ENCODE measurements around the gene CLGN.

The CLGN gene

GRCh38 chr4:140388015-140388414, 39.4 kb downstream of the CLGN start:
- in situ Hi-C loops (cut with MboI; ENCODE audit: low sequenced_read_pairs) = no loop called here

DNA sequence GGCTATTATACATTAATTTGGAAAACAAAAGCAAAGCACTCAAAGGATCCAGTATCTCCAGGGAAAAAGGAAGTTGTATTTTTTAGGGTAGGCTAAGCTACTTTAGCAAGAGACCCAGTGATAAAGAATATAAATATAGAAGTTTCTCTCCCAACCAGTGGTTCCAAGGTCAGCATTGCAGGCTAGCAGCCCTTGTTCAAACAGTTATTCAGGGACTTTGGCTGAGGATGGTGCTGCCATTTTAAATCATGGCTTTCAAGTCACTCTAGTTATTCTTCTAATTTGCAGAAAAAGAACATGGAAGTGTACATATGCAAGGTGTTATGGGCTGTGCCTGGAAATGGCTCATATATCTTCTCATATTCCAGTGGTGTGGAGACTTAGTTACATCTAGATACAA, 44.7 kb downstream of the CLGN start:
- in situ Hi-C loops (cut with MboI; ENCODE audit: low sequenced_read_pairs) = no loop called here

- in situ Hi-C loops (cut with MboI; ENCODE audit: low sequenced_read_pairs) = loop anchor here (25.0 kb wide), 2 partner anchors 238 to 488 kb away; no protein-coding TSS in a partner anchor
Measured at GRCh38 chr4:140374130-140374477, 53.3 kb downstream of the CLGN start.

DNA sequence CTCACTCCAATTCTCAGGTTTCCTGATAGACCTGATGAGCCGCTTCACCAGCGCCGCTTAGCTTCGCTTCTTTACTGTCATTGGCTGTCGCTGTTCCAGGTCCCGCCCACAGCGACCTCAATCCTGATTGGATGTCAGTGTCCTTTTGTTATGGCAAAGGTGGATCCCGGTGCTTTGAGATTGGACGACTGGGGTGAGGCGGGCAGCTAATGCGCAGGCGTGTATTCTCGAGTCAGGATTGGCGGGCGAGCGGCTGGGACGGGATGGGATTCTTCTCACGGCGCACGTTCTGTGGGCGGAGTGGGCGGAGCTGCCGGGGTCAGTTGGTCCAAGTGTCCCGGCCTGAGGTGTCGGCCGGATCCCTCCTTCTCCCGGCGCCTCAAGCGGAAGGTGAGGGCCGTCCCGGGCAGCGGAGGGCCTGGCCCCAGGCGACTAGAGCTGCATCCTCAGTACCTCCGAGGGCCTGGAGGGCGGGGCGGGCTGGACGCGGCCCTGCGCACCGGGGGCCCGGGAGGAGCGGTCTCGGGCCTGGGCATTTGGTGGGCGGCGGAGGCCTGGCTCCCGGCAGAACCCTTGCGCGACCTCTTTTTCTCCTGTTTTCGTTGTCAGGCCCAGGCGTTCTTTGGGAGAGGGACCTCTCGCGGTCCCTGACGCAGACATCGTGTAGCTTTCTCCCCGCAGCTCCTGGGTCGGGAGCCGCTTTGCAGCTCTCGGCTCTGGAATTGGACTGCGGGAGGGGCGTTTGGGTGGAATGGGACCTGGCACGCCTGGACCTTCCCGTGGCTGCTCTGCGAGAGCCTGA, 53.9 kb downstream of the CLGN start, which contains the start of gene SCOC:
SCOC (plus strand) TSS at position 319 of the 802 bp plus-strand sequence. CDS start 5,525 bp downstream, outside the sequence.
- in situ Hi-C loops (cut with MboI; ENCODE audit: low sequenced_read_pairs) = loop anchor here (25.0 kb wide), 2 partner anchors 239 to 489 kb away; no protein-coding TSS in a partner anchor

- in situ Hi-C loops (cut with MboI; ENCODE audit: low sequenced_read_pairs) = loop anchor here (25.0 kb wide), 2 partner anchors 239 to 489 kb away; no protein-coding TSS in a partner anchor
Measured at GRCh38 chr4:140372751-140373327, 54.6 kb downstream of the CLGN start.

GRCh38 chr4:140368686-140369085, 58.8 kb downstream of the CLGN start:
- in situ Hi-C loops (cut with MboI; ENCODE audit: low sequenced_read_pairs) = loop anchor here (25.0 kb wide), 2 partner anchors 244 to 494 kb away; no protein-coding TSS in a partner anchor

DNA sequence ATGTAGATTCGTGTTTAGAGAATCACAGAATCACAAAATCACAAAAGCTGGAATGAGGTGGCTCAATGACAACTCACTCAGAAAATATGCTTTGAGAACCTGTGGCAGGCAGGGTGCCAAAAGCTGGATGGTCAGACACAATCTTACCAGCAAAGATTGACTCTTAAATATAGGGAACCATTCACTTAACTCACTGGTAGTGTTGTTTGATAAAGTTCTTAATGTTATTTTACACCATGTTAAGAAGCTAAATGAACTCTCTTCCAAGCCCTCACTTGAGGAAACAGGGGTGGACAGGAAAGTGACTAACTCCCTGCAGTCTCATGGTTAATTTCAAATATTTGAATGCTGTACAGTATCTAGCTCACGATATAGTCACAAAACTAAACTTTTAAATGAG, 59.7 kb downstream of the CLGN start:
- in situ Hi-C loops (cut with MboI; ENCODE audit: low sequenced_read_pairs) = loop anchor here (25.0 kb wide), 2 partner anchors 245 to 495 kb away; no protein-coding TSS in a partner anchor

GRCh38 chr4:140363558-140363957, 63.9 kb downstream of the CLGN start:
- in situ Hi-C loops (cut with MboI; ENCODE audit: low sequenced_read_pairs) = loop anchor here (25.0 kb wide), 2 partner anchors 249 to 499 kb away; no protein-coding TSS in a partner anchor

DNA sequence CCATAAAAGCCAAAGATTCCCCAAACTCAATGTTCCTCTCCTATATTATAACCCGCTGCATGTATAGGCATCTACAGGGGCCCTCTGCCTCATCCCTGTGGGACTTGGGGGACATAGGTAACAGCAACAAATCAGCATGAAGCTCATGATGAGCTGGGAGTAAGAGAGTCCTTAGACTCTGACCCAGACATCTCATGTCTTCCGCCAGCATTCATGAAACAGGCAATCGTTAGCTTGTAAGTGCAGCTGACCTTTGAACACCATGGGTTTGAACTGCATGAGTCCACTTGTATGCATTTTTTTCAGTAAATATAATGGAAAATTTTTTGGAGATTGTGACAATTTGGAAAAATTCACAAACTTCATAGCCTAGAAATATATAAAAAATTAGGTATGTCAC, 64.4 kb downstream of the CLGN start:
- in situ Hi-C loops (cut with MboI; ENCODE audit: low sequenced_read_pairs) = loop anchor here (25.0 kb wide), 2 partner anchors 249 to 499 kb away; no protein-coding TSS in a partner anchor

GRCh38 chr4:140361099-140361498, 66.3 kb downstream of the CLGN start:
- in situ Hi-C loops (cut with MboI; ENCODE audit: low sequenced_read_pairs) = loop anchor here (25.0 kb wide), 2 partner anchors 251 to 501 kb away; no protein-coding TSS in a partner anchor

DNA sequence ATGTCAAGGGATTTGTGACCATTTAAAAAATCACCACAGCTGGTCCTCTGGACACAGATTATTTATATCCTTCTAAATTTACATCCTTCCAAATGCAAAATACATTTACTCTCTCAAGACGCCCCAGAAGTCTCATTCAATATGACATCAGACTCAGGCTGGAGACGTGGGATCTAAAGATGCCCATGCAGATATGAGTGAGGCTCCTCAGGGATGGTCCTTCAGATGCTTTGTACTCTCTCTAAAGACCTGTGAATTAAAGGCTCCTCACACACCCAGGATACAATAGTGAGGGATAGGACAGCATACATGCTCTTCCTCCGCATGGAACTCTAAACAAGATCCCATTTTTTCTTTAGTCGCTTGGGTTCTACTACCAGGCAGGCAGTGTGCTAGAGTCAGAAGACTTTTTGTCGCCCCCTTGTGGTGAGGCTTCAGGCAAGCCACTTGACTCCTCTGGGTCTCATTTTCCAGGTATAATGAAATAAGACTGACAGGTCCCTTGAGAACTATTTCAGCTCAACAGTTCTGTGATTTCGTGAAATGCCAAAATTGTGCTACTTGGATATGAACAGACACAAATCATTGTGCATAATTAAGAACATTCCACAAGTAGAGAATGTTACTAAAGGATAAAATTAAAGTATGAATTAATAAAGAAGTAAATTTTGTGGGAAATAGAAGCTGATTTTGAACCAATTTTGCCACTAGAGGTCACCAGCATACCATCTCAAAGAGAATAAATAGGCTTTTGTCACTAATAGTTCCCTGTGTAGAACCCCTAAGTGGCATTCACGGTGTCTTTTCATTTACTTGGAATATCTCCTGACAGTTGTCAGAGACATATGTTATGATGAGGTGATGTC, 67.7 kb downstream of the CLGN start:
- in situ Hi-C loops (cut with MboI; ENCODE audit: low sequenced_read_pairs) = loop anchor here (25.0 kb wide), 2 partner anchors 253 to 503 kb away; no protein-coding TSS in a partner anchor

DNA sequence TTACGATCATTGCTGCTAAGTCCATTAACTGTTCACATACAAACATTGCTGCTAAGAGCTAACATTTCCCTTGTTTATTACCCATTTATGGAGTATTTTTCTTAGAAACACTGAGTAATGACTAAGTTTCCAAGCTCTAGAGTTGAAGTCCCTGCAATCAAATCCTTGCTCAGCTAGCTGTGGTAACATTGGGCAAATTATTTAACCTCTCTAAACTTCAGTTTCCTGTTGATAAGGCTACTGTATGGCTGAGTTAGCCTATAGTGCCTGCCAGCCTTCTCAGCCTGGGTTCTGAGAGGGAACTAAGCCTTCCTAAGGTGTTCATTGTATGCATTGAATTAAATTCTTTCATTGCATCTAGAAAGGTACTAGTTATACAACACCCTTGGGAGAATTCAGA, 69.2 kb downstream of the CLGN start:
- in situ Hi-C loops (cut with MboI; ENCODE audit: low sequenced_read_pairs) = loop anchor here (25.0 kb wide), 2 partner anchors 254 to 504 kb away; no protein-coding TSS in a partner anchor

- in situ Hi-C loops (cut with MboI; ENCODE audit: low sequenced_read_pairs) = loop anchor here (25.0 kb wide), 2 partner anchors 254 to 504 kb away; no protein-coding TSS in a partner anchor
Measured at GRCh38 chr4:140357868-140358267, 69.6 kb downstream of the CLGN start.

- in situ Hi-C loops (cut with MboI; ENCODE audit: low sequenced_read_pairs) = loop anchor here (25.0 kb wide), 2 partner anchors 257 to 507 kb away; no protein-coding TSS in a partner anchor
Measured at GRCh38 chr4:140355288-140355687, 72.2 kb downstream of the CLGN start.

DNA sequence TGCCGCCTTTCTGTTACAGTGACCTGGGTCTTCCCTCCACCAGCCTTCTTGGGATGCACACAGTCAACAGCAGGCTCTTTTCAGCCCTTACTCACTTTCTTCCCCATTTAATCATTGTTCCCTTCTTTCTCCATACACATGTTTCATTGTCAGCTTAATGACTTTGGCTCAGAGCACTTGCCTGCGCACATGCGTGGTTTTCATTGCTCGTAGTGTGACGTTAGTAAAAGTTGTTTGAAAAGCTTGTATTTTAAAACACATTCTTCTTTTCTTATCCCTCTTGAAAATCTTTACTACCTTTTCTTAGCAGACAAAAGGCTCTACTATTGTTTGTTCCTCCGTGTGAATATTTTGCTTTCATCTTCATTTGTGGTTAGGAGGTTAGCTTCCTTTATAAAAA, 73.7 kb downstream of the CLGN start:
- in situ Hi-C loops (cut with MboI; ENCODE audit: low sequenced_read_pairs) = loop anchor here (25.0 kb wide), 2 partner anchors 259 to 509 kb away; no protein-coding TSS in a partner anchor

GRCh38 chr4:140351093-140352075, 76.1 kb downstream of the CLGN start:
- in situ Hi-C loops (cut with MboI; ENCODE audit: low sequenced_read_pairs) = loop anchor here (25.0 kb wide), 2 partner anchors 261 to 511 kb away; no protein-coding TSS in a partner anchor

DNA sequence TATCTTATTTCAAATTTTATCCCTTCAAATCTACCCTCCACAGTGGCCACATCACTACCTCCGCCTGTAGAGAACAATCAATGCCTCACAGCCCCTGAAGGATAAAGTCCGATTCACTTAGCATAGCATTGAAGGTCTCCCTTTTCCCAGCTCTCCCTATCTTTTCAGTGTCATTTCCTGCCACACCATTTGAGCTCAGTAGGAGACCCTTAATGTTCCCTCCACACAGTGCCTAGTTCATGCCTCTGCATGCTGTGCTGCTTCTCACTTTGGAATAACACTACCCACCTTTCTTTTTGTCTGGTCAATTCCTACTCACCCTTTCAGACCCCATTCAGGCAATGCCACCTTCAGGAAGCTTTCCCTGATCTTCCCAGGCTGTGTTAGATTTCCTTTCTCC, 77.6 kb downstream of the CLGN start:
- in situ Hi-C loops (cut with MboI; ENCODE audit: low sequenced_read_pairs) = loop anchor here (25.0 kb wide), 2 partner anchors 262 to 512 kb away; no protein-coding TSS in a partner anchor

DNA sequence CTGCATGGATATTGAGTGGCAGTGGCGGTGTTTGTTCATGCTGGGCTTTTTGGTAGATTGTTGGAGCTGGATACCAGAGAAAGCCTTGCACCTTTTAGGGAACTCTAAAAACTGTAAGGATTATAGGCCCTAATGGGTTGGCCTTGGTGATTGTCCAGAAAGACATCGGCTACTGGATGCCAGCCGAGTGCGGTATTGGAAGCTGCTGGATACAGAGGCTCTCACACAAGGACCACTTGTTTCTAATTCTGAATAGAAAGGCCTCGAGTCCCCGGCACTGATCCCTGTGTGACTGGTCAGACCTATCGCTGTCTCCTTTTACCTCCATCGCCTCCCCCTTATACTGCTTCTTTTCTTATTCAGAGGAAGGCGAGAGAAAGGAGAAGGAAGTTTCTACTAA, 81.3 kb downstream of the CLGN start:
- in situ Hi-C loops (cut with MboI; ENCODE audit: low sequenced_read_pairs) = no loop called here

DNA sequence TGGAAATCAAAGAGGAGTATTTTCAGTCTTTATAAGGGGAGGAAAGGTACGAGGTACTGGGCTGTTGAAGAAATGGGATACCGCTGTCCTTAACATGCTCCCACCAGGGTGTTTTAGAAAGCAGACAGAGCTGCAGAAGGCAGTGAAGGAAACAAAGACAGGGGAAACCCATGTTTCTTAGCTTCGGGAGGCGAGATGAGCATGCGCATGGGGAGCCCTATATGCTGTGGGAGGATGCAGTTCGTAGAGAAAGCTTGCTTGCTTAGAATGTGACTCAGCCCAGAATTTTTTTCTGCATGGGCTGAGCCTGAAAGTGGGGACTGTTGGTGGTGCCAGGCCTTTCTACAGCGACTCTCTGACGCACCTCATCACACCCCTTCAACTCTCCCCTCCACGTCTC, 82.8 kb downstream of the CLGN start:
- in situ Hi-C loops (cut with MboI; ENCODE audit: low sequenced_read_pairs) = no loop called here
